ENCODE measurements around the gene FAM117B.

DNA sequence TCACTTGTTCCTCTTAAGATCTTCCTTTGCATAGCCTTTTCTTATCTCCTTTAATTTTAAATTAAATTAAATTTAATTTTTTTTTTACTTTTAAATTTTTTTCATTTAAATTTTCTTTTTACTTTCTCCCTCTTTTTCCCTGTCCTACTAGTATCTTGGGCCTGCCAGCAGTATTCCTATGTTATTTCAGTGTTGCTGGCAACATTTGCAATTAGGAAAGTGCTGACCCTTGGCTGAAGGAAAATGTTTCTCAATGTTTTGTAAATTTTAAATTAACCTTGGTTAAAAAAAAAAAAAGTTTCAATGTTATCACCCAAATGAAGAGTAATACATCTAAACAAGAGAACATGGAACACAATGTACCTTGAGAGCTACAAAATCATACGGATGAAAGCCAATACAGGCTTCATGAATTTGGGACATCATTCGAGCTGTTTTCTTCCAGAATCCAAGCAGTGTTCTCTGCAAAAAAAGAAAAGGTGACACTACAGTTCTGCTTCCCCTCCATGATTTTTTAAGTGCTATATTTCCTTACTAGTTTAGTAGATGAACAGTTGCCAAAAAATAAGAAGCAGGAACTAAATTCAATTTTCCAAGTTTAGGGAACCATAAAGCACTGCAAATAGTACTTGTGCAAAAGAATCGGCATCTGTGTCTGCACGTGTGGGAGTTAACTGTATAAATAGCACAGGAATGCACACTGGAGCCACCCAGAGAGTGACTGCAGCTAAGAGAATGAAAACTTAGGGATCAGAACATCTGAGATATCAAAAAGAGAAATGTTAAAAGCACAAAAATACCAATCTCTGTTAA, 181.0 kb downstream of the FAM117B start:
- TF ChIP-seq, protein P1, sequence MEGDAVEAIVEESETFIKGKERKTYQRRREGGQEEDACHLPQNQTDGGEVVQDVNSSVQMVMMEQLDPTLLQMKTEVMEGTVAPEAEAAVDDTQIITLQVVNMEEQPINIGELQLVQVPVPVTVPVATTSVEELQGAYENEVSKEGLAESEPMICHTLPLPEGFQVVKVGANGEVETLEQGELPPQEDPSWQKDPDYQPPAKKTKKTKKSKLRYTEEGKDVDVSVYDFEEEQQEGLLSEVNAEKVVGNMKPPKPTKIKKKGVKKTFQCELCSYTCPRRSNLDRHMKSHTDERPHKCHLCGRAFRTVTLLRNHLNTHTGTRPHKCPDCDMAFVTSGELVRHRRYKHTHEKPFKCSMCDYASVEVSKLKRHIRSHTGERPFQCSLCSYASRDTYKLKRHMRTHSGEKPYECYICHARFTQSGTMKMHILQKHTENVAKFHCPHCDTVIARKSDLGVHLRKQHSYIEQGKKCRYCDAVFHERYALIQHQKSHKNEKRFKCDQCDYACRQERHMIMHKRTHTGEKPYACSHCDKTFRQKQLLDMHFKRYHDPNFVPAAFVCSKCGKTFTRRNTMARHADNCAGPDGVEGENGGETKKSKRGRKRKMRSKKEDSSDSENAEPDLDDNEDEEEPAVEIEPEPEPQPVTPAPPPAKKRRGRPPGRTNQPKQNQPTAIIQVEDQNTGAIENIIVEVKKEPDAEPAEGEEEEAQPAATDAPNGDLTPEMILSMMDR (IDR thresholded peaks at IDR 0.05; ENCODE audit: low read depth, low read length, missing input control), result no peak
- TF ChIP-seq, protein P2, sequence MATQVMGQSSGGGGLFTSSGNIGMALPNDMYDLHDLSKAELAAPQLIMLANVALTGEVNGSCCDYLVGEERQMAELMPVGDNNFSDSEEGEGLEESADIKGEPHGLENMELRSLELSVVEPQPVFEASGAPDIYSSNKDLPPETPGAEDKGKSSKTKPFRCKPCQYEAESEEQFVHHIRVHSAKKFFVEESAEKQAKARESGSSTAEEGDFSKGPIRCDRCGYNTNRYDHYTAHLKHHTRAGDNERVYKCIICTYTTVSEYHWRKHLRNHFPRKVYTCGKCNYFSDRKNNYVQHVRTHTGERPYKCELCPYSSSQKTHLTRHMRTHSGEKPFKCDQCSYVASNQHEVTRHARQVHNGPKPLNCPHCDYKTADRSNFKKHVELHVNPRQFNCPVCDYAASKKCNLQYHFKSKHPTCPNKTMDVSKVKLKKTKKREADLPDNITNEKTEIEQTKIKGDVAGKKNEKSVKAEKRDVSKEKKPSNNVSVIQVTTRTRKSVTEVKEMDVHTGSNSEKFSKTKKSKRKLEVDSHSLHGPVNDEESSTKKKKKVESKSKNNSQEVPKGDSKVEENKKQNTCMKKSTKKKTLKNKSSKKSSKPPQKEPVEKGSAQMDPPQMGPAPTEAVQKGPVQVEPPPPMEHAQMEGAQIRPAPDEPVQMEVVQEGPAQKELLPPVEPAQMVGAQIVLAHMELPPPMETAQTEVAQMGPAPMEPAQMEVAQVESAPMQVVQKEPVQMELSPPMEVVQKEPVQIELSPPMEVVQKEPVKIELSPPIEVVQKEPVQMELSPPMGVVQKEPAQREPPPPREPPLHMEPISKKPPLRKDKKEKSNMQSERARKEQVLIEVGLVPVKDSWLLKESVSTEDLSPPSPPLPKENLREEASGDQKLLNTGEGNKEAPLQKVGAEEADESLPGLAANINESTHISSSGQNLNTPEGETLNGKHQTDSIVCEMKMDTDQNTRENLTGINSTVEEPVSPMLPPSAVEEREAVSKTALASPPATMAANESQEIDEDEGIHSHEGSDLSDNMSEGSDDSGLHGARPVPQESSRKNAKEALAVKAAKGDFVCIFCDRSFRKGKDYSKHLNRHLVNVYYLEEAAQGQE (IDR thresholded peaks at IDR 0.05), result no peak
